ENCODE results near the gene MYBL2. TPM values are rescaled to one million over a fixed set of nuclear protein-coding genes. Genes with fewer than 3 reads are reported as not detected.

MYBL2 gene
- total and polyA plus RNA-seq, 12 donors, result 0.09 to 6.0 (median 0.27) TPM; not detected in 2

DNA sequence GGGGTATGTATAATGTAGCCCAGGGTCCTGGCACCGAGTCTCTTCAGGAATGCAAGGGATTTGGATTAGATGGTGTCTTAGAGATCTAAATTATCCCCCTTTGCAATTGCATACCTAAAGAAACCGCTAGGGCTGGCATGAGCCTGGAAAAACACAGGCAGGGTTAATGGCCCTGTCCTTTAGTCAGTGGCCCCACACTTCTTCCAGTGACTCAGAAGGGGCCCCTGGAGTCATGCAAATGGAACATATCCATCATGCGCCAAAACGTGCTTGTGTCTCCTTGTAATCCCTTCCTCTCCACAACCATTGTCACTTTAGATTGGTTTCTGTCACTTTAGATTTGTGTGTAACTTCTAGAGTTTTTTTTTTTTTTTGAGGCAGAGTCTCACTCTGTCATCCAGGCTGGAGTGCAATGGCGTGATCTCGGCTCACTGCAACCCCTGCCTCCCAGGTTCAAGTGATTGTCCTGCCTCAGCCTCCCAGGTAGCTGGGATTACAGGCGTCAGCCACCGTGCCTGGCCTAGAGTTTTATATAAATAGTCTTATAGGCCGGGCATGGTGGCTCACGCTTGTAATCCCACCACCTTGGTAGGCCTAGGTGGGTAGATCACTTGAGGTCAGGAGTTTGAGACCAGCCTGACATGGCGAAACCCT, 8.7 kb upstream of the MYBL2 start:
- H3K36me3 ChIP-seq, result no peaks in the 10 kb centered on the region
- WGBS, 2 donors, result 79% methylated on average over 11 of the region's 11 CpGs
- H3K27me3 ChIP-seq, result no peaks in the 10 kb centered on the region
- peak overlapping the region in 8 of 10 donors; percentile 47 to 75 (median 66) for H3K4me3 ChIP-seq
- H3K4me1 ChIP-seq, result peaks cover 0 to 11% (median 7%) of the 10 kb centered on the region in 9 donors
- H3K27ac ChIP-seq, result peak overlapping the region in 3 of 10 donors; percentile 32 to 63 (median 49)
- no peaks in the 10 kb centered on the region for H3K9me3 ChIP-seq
- TF ChIP-seq, protein P1, sequence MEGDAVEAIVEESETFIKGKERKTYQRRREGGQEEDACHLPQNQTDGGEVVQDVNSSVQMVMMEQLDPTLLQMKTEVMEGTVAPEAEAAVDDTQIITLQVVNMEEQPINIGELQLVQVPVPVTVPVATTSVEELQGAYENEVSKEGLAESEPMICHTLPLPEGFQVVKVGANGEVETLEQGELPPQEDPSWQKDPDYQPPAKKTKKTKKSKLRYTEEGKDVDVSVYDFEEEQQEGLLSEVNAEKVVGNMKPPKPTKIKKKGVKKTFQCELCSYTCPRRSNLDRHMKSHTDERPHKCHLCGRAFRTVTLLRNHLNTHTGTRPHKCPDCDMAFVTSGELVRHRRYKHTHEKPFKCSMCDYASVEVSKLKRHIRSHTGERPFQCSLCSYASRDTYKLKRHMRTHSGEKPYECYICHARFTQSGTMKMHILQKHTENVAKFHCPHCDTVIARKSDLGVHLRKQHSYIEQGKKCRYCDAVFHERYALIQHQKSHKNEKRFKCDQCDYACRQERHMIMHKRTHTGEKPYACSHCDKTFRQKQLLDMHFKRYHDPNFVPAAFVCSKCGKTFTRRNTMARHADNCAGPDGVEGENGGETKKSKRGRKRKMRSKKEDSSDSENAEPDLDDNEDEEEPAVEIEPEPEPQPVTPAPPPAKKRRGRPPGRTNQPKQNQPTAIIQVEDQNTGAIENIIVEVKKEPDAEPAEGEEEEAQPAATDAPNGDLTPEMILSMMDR (IDR thresholded peaks at IDR 0.05), result no peak
- peak in 1 of 8 donors; percentile 20 for ATAC-seq
- no peak for DNase-seq
- intact Hi-C loops (cut with DNase I), result no loop called here

DNA sequence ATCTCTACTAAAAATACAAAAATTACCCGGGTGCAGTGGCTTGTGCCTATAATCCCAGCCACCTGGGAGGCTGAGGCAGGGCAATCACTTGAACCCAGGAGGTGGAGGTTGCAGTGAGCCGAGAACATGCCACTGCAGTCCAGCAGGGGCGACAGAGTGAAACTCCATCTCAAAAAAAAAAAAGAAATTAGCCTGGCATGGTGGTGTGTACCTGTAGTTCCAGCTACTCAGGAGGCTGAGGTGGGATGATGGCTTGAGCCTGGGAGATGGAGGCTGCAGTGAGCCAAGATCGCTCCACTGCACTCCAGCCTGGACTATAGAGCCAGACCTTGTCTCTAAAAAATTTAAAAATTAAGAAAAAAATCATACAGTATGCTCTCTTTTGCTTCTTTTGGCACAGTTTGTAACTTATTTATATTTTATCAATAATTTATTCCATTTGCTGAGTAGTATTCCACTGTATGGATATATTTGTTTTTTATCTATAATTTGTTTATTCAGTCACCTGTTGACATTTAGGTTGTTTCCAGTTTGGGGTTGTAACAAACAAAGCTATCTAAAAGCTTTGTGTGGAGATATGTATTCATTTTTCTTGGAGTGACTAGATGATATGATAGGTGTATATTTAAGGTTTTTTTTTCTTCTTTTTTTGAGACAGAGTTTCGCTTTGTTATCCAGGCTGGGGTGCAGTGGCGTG, 8.0 kb upstream of the MYBL2 start:
- Histone ChIP-seq H3K4me3 (no peak overlapping the region), H3K9me3 (no peaks in the 10 kb centered on the region), H3K27ac (no peak overlapping the region), H3K27me3 (peaks cover 0 to under 1% (median 0%) of the 10 kb centered on the region in 7 donors), H3K36me3 (no peaks in the 10 kb centered on the region), H3K4me1 (peaks cover 0 to 11% (median 7%) of the 10 kb centered on the region in 9 donors)
- WGBS, 2 donors, result 87 to 91% methylated on average over 6 of the region's 6 CpGs
- TF ChIP-seq, protein P1 (IDR thresholded peaks at IDR 0.05), result no peak
- intact Hi-C loops (cut with DNase I), result no loop called here
- no peak for DNase-seq
- no peak for ATAC-seq

DNA sequence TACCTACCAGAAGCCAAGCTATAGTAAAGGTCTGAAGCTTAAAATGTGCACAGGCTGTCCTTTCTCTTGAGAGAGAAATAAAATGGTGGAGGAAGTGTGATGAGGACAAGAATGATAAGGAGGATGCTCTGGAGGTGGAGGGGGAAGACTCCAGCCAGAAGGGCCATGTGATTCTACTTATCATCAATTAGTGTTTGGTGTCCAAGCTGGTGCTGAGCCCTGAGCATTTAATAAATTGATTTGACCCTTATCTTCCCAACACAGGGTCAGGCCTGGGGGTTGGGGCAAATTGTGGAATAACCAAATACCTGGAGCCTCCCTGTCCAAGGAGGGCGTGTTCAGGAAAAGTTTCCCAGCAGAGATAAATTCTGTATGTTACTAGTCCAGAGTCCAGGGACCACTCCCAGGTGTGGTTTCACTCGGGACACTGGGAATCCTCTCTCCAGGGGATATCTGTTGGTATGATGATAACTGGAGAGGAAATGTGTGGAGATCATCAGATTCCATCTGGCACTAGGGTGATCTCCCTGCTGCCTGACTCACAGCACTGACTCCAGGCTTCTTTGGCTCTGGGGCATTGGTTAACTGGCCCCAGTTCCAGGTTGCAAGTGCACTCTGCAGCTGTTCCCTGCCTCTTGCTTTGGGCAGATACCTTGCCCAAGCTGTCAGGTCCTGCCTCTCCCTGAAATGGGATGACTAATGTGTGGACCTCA, 3.8 kb upstream of the MYBL2 start:
- intact Hi-C loops (cut with DNase I), result no loop called here
- no peak for DNase-seq
- Histone ChIP-seq H3K27me3 (peaks cover 4 to 27% (median 25%) of the 10 kb centered on the region in 7 donors), H3K4me3 (no peak overlapping the region), H3K9me3 (no peaks in the 10 kb centered on the region), H3K4me1 (peaks cover 0 to 14% (median 12%) of the 10 kb centered on the region in 9 donors), H3K27ac (no peak overlapping the region), H3K36me3 (no peaks in the 10 kb centered on the region)
- TF ChIP-seq, protein P1 (IDR thresholded peaks at IDR 0.05), result no peak
- WGBS, 2 donors, result 51 to 59% methylated on average over 2 of the region's 2 CpGs
- ATAC-seq, result no peak

DNA sequence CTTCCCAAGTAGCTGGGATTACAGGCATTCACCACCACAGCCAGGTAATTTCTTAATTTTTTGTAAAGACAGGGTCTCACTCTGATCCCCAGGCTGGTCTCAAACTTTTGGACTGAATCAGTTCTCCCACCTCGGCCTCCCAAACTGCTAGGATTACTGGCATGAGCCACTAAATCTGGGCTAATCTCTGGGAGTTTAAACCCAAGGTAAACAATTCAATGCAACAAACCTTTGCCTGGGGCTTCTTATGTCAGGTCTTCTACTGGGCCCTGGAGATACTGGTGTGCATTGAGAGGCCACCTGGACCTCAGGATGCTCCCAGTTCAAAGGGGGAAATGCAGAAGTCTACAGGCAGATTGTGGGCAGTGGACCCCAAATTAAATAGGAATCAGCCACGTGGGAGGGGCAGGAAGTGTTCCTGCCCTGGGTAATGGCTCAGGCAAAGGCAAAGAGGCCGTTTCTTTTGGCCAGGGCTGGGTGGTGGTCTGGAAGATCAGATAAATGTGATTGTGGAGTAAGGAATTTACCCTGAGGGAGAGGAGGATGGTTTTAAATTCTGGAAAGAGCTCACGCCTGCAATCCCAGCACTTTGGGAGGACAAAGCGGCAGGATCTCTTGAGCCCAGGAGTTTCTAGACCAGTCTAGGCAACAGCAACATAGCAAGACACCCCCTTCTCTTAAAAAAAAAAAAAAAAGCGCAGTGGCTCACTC, 1.3 kb upstream of the MYBL2 start:
- whole genome bisulfite sequencing, 2 donors, result 71 to 80% methylated on average over 6 of the region's 6 CpGs
- intact Hi-C loops (cut with DNase I), result no loop called here
- H3K4me1 ChIP-seq, result peaks cover 0 to 14% (median 10%) of the 10 kb centered on the region in 9 donors
- TF ChIP-seq, protein P1 (IDR thresholded peaks at IDR 0.05), result no peak
- H3K9me3 ChIP-seq, result no peaks in the 10 kb centered on the region
- no peak overlapping the region for H3K4me3 ChIP-seq
- peaks cover 18 to 52% (median 41%) of the 10 kb centered on the region in 7 donors for H3K27me3 ChIP-seq
- DNase-seq, result no peak
- ATAC-seq, result no peak
- no peak overlapping the region for H3K27ac ChIP-seq
- no peaks in the 10 kb centered on the region for H3K36me3 ChIP-seq
